HCT116 (cell line): ENCODE data around the gene PPP1R12C. TPM values are rescaled to one million over a fixed set of nuclear protein-coding genes. Genes with fewer than 3 reads are reported as not detected.

Experiments
- ATAC-seq: fragments of 200-7000 bp; cut with Tn5 transposase; 2 replicates; pipeline ENCODE4 v1.9.1; 2020; ENCODE audit warnings: mild to moderate bottlenecking, moderate library complexity
- BruUV-seq: library from RNA; stranded (reverse); fragments of 400-500 nt; replicated peaks from 2 replicates; lab custom pipeline; 2021; lab: Mats Ljungman, UMichigan
- CTCF ChIA-PET: fragments of 300-600 bp; sonication (Branson Sonifier 250); formaldehyde crosslinking; loops from one replicate; lab custom pipeline; 2021; ENCODE audit warnings: antibody characterized with exemption; lab: Charles Lee
- POLR2A ChIA-PET: fragments of 300-600, 350-600 bp; sonication (Branson Sonifier 250); formaldehyde crosslinking; loops from one replicate; lab custom pipeline; 2021; ENCODE audit warnings: antibody characterized with exemption; lab: Charles Lee
- RAD21 ChIA-PET, 2 experiments: fragments of 300-600 bp; sonication (Branson Sonifier 250); formaldehyde crosslinking; loops; one replicate each; lab custom pipeline; 2023; ENCODE audit warnings: low total read pairs in 2 of 2; ENCODE audit not compliant: uncharacterized antibody in 2 of 2, unreplicated experiment in 2 of 2, low non-redundant PET in 1 of 2; lab: Charles Lee
- DNase-seq: peaks from one replicate; pipeline ENCODE4 v3.0.0-alpha.2; 2010; ENCODE audit warnings: low read depth, low spot score
- H2AFZ ChIP-seq: fragments of 200-600 bp; shearing (Covaris generic), sonication (generic); 2 replicates; pipeline ENCODE4 v1.6.1; 2017; ENCODE audit warnings: low read depth, mixed run types, mixed read lengths, antibody characterized with exemption, low read length; ENCODE audit not compliant: poor library complexity, severe bottlenecking
- H3K27ac ChIP-seq: 2 replicates; pipeline ENCODE4 v1.5.1; 2012; ENCODE audit warnings: low read depth, low read length
- H3K27me3 ChIP-seq: fragments of 200-600 bp; sonication (generic); 2 replicates; pipeline ENCODE4 v1.6.1; 2016; ENCODE audit warnings: mixed run types, low read length, mixed read lengths; ENCODE audit not compliant: insufficient read depth
- H3K36me3 ChIP-seq, 2 experiments: fragments of 200-500 bp in 1 of 2; fragments of 200-600 bp in 1 of 2; sonication (Bioruptor generic) in 1 of 2; sonication (generic) in 1 of 2; 2 replicates each; pipeline versions ENCODE4 v1.5.1 to v1.6.1; 2014 to 2016; ENCODE audit warnings: low read length in 2 of 2, inconsistent platforms in 1 of 2, mixed read lengths in 1 of 2, mixed run types in 1 of 2; ENCODE audit not compliant: insufficient read depth in 2 of 2, control insufficient read depth in 1 of 2
- H3K4me1 ChIP-seq, 2 experiments: fragments of 200-600 bp in 1 of 2; sonication (generic) in 1 of 2; 2 replicates each; pipeline versions ENCODE4 v1.5.1 to v1.6.1; 2012 to 2017; ENCODE audit warnings: low read length in 2 of 2, inconsistent platforms in 1 of 2, mild to moderate bottlenecking in 1 of 2, mixed read lengths in 1 of 2, mixed run types in 1 of 2, moderate library complexity in 1 of 2; ENCODE audit not compliant: insufficient read depth in 2 of 2, control insufficient read depth in 1 of 2
- H3K4me2 ChIP-seq: fragments of 200-600 bp; sonication (generic); 2 replicates; pipeline ENCODE4 v1.6.1; 2017; ENCODE audit warnings: mixed run types, low read length, mixed read lengths
- H3K4me3 ChIP-seq, 2 experiments: fragments of 200-600 bp in 1 of 2; sonication (generic) in 1 of 2; replicated peaks in 1 of 2; 2 replicates each; pipeline ENCODE4 v1.5.1; 2011 to 2016; ENCODE audit warnings: low read length in 2 of 2, control low read depth in 1 of 2, low read depth in 1 of 2, mild to moderate bottlenecking in 1 of 2, mixed read lengths in 1 of 2, mixed run types in 1 of 2
- H3K79me2 ChIP-seq: fragments of 200-600 bp; sonication (generic); 2 replicates; pipeline ENCODE4 v1.6.1; 2017; ENCODE audit warnings: mild to moderate bottlenecking, mixed run types, low read length, moderate library complexity, mixed read lengths; ENCODE audit not compliant: insufficient read depth
- H3K9ac ChIP-seq: fragments of 200-600 bp; sonication (generic); 2 replicates; pipeline ENCODE4 v1.6.1; 2016; ENCODE audit warnings: low read length, mixed read lengths
- H3K9me2 ChIP-seq: fragments of 200-600 bp; sonication (generic), shearing (Covaris generic); 2 replicates; pipeline ENCODE4 v1.6.1; 2017; ENCODE audit warnings: mixed run types, mild to moderate bottlenecking, moderate library complexity; ENCODE audit not compliant: insufficient read depth
- H3K9me3 ChIP-seq, 2 experiments: fragments of 200-500 bp in 1 of 2; fragments of 200-600 bp in 1 of 2; sonication (Bioruptor generic) in 1 of 2; sonication (generic) in 1 of 2; 2 replicates each; pipeline ENCODE4 v1.6.1; 2014 to 2017; ENCODE audit warnings: low read length in 2 of 2, mixed read lengths in 2 of 2, inconsistent platforms in 1 of 2, low read depth in 1 of 2, mild to moderate bottlenecking in 1 of 2, mixed run types in 1 of 2, moderate library complexity in 1 of 2; ENCODE audit not compliant: control insufficient read depth in 1 of 2, insufficient read depth in 1 of 2
- H4K20me1 ChIP-seq: fragments of 200-600 bp; sonication (generic), shearing (Covaris generic); 2 replicates; pipeline ENCODE4 v1.6.1; 2017; ENCODE audit warnings: mixed run types, mild to moderate bottlenecking, moderate library complexity; ENCODE audit not compliant: insufficient read depth
- CEBPB ChIP-seq: IDR thresholded peaks from 2 replicates; pipeline ENCODE4 v1.6.1; 2012; ENCODE audit warnings: low read depth
- POLR2AphosphoS5 ChIP-seq: IDR thresholded peaks from 2 replicates; pipeline ENCODE4 v1.6.1; 2011; ENCODE audit warnings: mild to moderate bottlenecking, low read depth, low read length, moderate library complexity
- SIN3A ChIP-seq: IDR thresholded peaks from 2 replicates; pipeline ENCODE4 v1.6.1; 2012; ENCODE audit warnings: low read depth
- intact Hi-C: fragments of 100-400 bp; cut with micrococcal nuclease; formaldehyde crosslinking; loops from 2 replicates; pipeline ENCODE4 v1.10.0; 2022
- total RNA-seq: library from RNA; stranded (reverse); gene quantifications from one replicate; pipeline ENCODE4 v1.2.1, GENCODE V29; 2021; ENCODE audit not compliant: unreplicated experiment
- TF ChIP-seq, protein P1 (sequence below): IDR thresholded peaks from 2 replicates; pipeline ENCODE4 v1.6.1; 2012

PPP1R12C gene
- total RNA-seq, 1 experiment from 2014 or later: 83.2 TPM

DNA sequence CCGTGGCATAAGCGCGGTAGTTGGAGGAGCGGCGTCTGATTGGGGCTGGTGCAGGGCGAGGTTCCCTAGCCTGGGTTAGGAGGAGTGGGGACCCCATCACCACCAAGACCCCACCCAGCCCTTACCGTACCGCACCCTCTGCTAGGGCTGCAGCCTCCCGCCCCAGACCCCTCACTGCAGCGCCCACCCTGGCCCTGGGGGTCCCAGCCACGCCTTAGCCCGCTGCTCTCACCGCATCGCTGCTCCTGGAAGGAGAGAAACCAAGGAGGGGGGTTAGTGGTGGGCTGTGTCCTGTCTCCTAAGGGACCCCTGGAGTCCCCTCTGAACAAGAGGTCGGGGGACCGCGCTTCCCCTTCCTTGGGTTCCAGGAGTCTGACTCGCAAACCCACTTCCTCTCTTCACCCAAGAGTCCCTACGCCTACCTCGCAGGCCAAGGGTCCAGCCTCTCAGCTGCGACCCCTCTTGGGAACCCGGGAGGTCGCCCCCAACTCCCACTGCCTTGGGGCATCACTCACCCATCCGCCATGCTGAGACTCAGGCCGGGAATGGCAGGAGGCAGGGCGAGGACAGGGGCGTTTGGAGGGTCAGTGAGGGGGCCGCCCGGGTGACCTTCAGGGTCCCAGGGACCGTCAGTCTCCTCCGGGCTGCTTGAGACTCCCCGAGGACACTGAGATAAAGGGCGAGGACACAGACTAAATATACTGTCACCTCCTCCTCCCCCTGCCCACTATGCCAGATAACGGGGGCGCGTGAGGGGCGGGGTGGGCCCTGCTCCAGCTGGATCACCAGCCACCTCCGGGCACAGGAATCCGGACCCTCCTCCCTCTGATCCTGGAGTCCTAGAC lies 39.8 kb upstream of the PPP1R12C start, which contains the start of gene TNNI3:
Gene TNNI3 (minus strand): TSS at position 669 of the 845 bp plus-strand sequence. CDS start 143 bp downstream, at position 526.
- Histone ChIP-seq H3K4me3 (peak within 1 kb of the TSS; percentile 61 to 74), H2AFZ (no peak within 1 kb of the TSS), H3K79me2 (peaks cover 12% of the 10 kb centered on the region), H3K9me2 (no peaks in the 10 kb centered on the region), H3K27me3 (no peaks in the 10 kb centered on the region), H3K9ac (peak within 1 kb of the TSS; percentile 81), H4K20me1 (no peaks in the 10 kb centered on the region), H3K4me2 (peak within 1 kb of the TSS; percentile 96), H3K4me1 (peaks cover 15 to 52% of the 10 kb centered on the region in 2 experiments), H3K9me3 (no peaks in the 10 kb centered on the region), H3K36me3 (no peaks in the 10 kb centered on the region; a peak in 1 of 4 replicates), H3K27ac (peak within 1 kb of the TSS; percentile 78)
- ChIA-PET RAD21 (interaction anchor here in 1 of 2 experiments (0.7 kb wide), 1 partner anchor 298 kb away, joined by 3 read pairs; no protein-coding TSS in a partner anchor), POLR2A (interaction anchor here (1.1 to 1.3 kb wide), 2 partner anchors 10 to 11 kb away, joined by 3 to 13 read pairs; no protein-coding TSS in a partner anchor), CTCF (interaction anchor here (1.0 to 2.6 kb wide), 3 partner anchors 11 to 16 kb away, joined by 3 to 10 read pairs (median 9); no protein-coding TSS in a partner anchor)
- DNase-seq (no peak), ATAC-seq (no peak)
- TF ChIP-seq POLR2AphosphoS5 (no peak), CEBPB (no peak), SIN3A (no peak)
- TF ChIP-seq, protein P1, sequence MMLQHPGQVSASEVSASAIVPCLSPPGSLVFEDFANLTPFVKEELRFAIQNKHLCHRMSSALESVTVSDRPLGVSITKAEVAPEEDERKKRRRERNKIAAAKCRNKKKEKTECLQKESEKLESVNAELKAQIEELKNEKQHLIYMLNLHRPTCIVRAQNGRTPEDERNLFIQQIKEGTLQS: no peak
- BruUV-seq: no TSS peak
- intact Hi-C loops: loop anchor here (5.0 kb wide), 1 partner anchor 75 kb away; no protein-coding TSS in a partner anchor
